ENCODE results near the gene CHST10.
"Not testable (repeated sequence)": the region's sequence is repeated elsewhere in the genome, so short reads cannot be mapped to it uniquely, and the experiment has no call there.

CHST10 gene

GRCh38 chr2:100344433-100344832, 73.0 kb downstream of the CHST10 start:
- no peak for TF ChIP-seq CTCF (IDR thresholded peaks at IDR 0.05; ENCODE audit: insufficient read depth, low read length, missing control alignments)
- no peak for DNase-seq (ENCODE audit: low read depth, low spot score)
- POLR2A ChIA-PET = no interaction called here
- no peak overlapping the region for H3K4me3 ChIP-seq (ENCODE audit: low read depth, low read length)
- CTCF ChIA-PET = interaction anchor here (1.2 kb wide), 1 partner anchor 82 kb away, joined by 4 read pairs; no protein-coding TSS in a partner anchor

- POLR2A ChIA-PET = not testable (repeated sequence)
These were observed 75.0 kb downstream of the CHST10 start for GRCh38 chr2:100342466-100342865.

More at GRCh38 chr2:100342466-100342865, 75.0 kb downstream of the CHST10 start:
- DNase-seq (ENCODE audit: low read depth, low spot score); H3K4me3 ChIP-seq (ENCODE audit: low read depth, low read length); CTCF ChIA-PET: not testable (repeated sequence)
